Measurements from ENCODE around the gene SGCD.

GRCh38 chr5:156677963-156678362, 351.0 kb downstream of the SGCD start:
- TF ChIP-seq, protein P1, sequence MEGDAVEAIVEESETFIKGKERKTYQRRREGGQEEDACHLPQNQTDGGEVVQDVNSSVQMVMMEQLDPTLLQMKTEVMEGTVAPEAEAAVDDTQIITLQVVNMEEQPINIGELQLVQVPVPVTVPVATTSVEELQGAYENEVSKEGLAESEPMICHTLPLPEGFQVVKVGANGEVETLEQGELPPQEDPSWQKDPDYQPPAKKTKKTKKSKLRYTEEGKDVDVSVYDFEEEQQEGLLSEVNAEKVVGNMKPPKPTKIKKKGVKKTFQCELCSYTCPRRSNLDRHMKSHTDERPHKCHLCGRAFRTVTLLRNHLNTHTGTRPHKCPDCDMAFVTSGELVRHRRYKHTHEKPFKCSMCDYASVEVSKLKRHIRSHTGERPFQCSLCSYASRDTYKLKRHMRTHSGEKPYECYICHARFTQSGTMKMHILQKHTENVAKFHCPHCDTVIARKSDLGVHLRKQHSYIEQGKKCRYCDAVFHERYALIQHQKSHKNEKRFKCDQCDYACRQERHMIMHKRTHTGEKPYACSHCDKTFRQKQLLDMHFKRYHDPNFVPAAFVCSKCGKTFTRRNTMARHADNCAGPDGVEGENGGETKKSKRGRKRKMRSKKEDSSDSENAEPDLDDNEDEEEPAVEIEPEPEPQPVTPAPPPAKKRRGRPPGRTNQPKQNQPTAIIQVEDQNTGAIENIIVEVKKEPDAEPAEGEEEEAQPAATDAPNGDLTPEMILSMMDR (conservative IDR thresholded peaks at IDR 0.05; ENCODE audit: low read length) = no peak
- no peak for TF ChIP-seq EZH2phosphoT487 (IDR thresholded peaks at IDR 0.05; ENCODE audit: borderline replicate concordance)

Data from Loucy (cell line).